ENCODE measurements around the gene MGAT3.

Gene MGAT3

GRCh38 chr22:39450258-39450955, 6.4 kb upstream of the MGAT3 start:
- DNase-seq (ENCODE audit: low read depth) = no peak

- DNase-seq (ENCODE audit: low read depth) = no peak
Measured at GRCh38 chr22:39452740-39453040, 4.1 kb upstream of the MGAT3 start.

GRCh38 chr22:39453765-39454378, 2.9 kb upstream of the MGAT3 start:
- no peak for DNase-seq (ENCODE audit: low read depth)

GRCh38 chr22:39454385-39454871, 2.4 kb upstream of the MGAT3 start:
- DNase-seq (ENCODE audit: low read depth) = no peak

- DNase-seq (ENCODE audit: low read depth) = no peak
Measured at GRCh38 chr22:39457198-39457555, 365 bp downstream of the MGAT3 start.

GRCh38 chr22:39457556-39458443, 988 bp downstream of the MGAT3 start:
- DNase-seq (ENCODE audit: low read depth) = no peak

GRCh38 chr22:39458444-39459083, 1.8 kb downstream of the MGAT3 start:
- DNase-seq (ENCODE audit: low read depth) = no peak

- DNase-seq (ENCODE audit: low read depth) = no peak
Measured at GRCh38 chr22:39459681-39460080, 2.9 kb downstream of the MGAT3 start.

GRCh38 chr22:39462443-39463221, 5.8 kb downstream of the MGAT3 start:
- no peak for DNase-seq (ENCODE audit: low read depth)

- DNase-seq (ENCODE audit: low read depth) = no peak
Measured at GRCh38 chr22:39463277-39463676, 6.5 kb downstream of the MGAT3 start.

- DNase-seq (ENCODE audit: low read depth) = no peak
Measured at GRCh38 chr22:39463931-39464390, 7.1 kb downstream of the MGAT3 start.

- DNase-seq (ENCODE audit: low read depth) = no peak
Measured at GRCh38 chr22:39466228-39467006, 9.6 kb downstream of the MGAT3 start.

GRCh38 chr22:39467390-39467895, 10.6 kb downstream of the MGAT3 start:
- DNase-seq (ENCODE audit: low read depth) = no peak

GRCh38 chr22:39468487-39469325, 11.9 kb downstream of the MGAT3 start:
- no peak for DNase-seq (ENCODE audit: low read depth)

GRCh38 chr22:39469326-39469680, 12.5 kb downstream of the MGAT3 start:
- DNase-seq (ENCODE audit: low read depth) = no peak

GRCh38 chr22:39469681-39470450, 13.1 kb downstream of the MGAT3 start:
- DNase-seq (ENCODE audit: low read depth) = no peak

GRCh38 chr22:39470451-39471291, 13.9 kb downstream of the MGAT3 start:
- DNase-seq (ENCODE audit: low read depth) = no peak

Measured in activated T-cell treated with anti-CD3 and anti-CD28 coated beads for 24 hours (primary cell).